GM18873 (cell line): ENCODE results near the gene BICDL1.
A peak's percentile ranks its signal among the peaks of the same experiment; 100 is the strongest.

Experiments used
- ATAC-seq: cut with Tn5 transposase; IDR thresholded peaks from one replicate; pipeline ENCODE4 v1.9.1; 2021; ENCODE audit warnings: mild to moderate bottlenecking, moderate library complexity, moderate number of reproducible peaks; ENCODE audit not compliant: unreplicated experiment, low FRiP score

Gene BICDL1

DNA sequence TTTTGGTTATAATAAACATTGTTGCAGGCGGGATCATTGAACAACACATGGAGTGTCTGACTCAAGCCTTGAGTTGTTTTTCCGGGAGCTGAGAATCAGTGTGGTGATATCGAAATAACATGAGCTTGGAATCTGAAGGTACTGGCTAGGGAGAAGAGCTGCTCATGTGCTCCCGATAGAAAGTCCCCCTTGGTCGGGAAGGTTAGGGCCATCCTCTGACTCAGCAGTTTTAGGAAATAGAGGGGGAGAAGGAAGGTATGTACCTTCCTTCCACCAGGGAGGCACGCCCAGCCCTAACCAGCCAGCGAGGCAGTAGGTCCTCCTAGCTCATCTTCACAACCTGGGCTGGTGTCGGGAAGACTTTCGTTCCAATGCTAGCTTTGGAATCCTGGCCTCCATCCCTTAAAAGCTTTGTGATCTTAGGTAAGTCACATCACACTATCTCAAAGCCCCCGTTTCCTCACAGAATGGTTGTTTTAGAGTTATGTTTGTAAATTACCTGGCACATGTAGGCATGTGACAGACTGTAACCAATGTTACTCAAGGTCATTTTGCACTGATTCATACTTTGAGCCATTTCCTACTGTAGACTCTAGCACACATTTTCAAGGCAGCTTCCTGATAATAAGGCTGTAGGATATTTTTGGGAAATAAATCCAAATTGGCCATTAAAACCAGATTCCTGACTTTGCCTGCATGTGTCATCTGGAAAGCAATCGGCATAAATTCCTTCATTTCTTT lies 129.5 kb downstream of the BICDL1 start:
- ATAC-seq: no peak

- ATAC-seq: peak; percentile 31
Observed at GRCh38 chr12:120119271-120119973, 130.4 kb downstream of the BICDL1 start.

DNA sequence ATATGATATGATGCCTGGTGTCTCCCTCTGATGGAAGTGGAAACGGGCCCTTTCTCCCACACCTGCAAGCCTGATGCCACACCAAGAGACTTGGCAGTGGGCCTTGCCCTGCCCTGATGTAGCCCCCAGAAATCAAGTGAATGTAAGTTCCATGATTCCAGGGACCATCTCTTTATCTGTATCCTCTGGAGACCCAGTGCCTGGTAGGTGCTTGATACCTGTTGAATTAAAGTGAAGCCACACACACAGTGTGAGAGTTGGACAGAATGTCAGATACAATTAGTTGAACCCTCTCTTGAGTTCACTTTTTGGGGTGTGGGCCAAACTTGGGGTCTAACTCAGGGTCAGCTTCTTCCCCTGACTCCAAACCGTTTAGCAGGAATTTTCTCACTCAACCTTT lies 132.3 kb downstream of the BICDL1 start:
- no peak for ATAC-seq

DNA sequence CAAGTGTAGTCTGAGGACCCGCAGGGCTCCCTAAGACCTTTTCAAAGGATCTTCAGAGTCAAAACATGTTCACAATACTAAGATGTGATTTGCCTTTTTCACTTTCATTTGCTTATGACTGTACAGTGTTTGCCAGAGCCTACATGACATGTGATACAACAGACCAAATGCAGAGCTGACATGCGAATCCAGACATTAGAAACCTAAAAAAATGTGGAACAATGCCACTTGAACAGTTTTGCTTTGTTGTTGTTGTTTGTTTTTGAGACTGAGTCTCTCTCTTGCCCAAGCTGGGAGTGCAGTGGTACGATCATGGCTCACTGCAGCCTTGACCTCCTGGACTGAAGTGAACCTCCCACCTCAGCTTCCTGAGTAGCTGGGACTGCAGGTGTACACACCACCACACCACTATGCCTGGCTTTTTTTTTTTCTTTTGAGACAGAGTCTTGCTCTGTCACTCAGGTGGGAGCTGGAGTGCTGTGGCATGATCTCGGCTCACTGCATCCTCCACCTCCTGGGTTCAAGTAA lies 132.8 kb downstream of the BICDL1 start:
- ATAC-seq: peak; percentile 40

DNA sequence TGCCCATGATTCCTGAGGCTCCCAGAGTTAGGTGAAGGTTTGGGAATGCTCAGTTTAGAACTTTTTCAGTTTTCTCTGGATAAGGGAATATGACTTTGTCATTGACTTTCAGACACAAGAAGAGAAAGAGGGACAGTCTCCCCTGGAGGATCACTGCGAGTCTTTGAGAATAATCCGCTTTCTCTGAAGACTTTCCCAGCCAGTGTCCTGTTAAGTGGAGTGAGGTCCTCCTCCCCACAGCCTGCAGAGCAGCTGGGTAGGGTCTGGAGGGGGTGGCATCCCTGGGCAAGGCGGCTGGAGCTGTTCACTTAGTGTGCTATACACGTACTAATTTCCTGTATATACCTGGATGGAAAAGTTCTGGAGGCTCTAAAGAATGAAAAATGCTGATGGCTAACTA lies 136.0 kb downstream of the BICDL1 start:
- no peak for ATAC-seq

DNA sequence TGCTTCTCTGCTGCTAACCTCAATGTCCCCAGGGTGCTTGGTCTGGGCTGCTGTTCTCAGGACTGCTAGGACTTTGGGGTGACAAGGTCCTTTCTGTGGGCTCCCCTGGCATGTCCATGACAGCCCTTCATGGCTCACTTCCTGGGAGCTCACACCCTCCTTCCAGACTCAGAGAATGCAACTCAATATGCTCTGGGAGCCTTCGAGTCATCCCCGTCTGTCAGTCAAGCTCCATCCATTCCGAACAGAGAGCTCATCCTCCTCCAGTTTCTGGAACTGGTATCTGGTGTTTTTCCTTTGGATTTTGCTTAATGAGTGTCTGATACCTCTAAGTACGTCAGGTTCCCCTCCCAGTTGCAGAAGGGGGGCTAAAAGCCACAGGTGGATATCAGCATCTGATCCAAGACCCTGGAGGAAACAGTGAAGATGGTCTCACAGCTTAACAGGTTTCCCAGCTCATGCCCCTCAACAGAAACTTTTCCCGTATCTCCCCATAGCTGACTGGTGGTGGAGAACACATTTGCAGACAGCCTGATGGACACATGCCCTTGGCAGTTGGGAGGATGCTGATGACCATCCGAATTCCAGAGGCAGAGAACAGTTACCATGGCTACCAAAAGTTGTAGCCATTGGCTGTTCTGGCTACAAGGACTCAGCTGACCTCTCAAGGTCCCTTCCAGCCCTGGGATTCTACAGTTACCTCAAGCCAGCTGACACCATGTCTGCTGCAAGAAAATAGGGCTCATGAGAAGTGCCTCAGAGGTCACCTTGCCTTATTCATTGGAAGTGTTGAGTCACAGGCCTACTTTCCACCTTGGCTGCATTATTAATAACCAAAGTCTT lies 137.0 kb downstream of the BICDL1 start:
- no peak for ATAC-seq

GRCh38 chr12:120126635-120127005 lies 137.6 kb downstream of the BICDL1 start:
- ATAC-seq: no peak

GRCh38 chr12:120130011-120130410 lies 141.0 kb downstream of the BICDL1 start:
- no peak for ATAC-seq

GRCh38 chr12:120131116-120131515 lies 142.1 kb downstream of the BICDL1 start:
- ATAC-seq: no peak

DNA sequence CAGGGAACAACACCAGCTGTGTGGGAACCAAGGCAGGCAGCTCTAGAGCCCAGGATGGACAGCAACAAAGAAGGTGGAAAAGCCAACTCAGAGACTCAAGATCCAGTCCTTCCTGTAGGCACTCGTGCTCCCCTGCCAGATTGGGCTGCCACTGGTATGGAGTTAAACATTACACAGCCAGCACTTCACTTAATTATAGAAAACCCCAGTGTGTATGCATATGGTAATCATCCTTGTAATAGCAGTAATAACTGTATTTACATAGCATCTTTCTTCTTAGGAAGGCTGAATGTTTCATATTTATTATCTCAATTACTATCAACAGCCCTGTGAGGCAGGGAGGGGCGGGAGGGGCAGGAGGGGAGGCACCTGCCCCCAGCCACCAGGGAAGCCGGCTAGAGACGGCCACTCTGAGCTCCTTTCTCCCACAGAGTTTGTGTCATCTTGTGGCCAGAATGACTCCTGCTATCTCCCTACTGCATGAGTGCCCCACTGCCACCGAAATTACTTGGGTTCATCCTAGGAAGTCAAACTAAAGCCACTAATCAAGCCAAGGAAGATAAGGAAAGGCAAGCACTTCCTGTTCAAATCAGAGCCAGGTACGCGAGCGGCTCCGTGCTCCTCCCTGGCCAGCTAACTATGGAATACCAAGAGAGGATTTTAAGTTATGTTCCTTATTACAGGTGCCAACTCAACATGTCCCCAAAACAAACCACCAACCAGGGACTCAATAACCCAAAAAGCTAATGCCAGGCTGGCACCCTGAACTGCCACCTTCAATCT lies 143.2 kb downstream of the BICDL1 start:
- no peak for ATAC-seq

GRCh38 chr12:120132863-120133385 lies 143.9 kb downstream of the BICDL1 start:
- ATAC-seq: peak; percentile 86

GRCh38 chr12:120134307-120134980 lies 145.4 kb downstream of the BICDL1 start:
- ATAC-seq: no peak

- no peak for ATAC-seq
Observed at GRCh38 chr12:120136093-120136770, 147.2 kb downstream of the BICDL1 start.

GRCh38 chr12:120137833-120138232 lies 148.8 kb downstream of the BICDL1 start:
- ATAC-seq: no peak

DNA sequence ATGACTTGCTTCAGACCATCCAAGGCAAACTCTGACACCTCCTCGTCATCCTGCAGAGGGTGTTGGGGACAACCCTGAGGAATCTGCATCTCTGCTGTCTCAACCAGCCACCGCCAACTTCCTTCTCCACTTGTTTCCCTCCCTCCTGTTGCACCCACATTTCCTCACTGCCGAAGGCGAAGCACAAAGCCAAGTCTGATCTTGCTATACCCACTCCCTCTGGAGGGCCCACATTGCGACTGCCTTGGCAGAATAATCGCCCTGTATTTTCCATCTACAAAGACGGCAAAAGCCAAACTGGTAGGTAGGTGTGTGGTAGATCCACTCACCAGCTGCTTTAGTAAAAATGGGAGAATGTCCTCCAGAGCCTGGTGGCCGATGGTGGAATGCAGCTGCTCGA lies 149.3 kb downstream of the BICDL1 start:
- no peak for ATAC-seq

DNA sequence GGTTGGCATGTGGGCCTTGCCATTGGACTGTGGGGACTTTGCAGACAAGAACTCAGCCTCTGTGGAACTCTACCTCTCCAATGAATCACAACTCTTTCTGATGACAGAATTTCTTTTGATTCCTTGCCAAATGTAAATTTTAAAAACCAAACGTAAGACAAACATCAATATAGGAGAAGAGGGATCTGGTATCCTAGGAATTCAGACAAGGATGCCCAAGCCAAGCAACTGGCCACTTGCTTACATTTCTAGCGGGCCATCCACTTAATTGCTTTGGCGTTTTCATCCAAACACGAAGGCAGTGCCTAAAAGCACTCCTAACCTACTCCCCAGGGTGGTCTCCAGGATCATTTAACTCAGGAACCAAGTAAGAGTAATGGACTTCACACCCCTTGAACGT lies 150.9 kb downstream of the BICDL1 start:
- no peak for ATAC-seq

DNA sequence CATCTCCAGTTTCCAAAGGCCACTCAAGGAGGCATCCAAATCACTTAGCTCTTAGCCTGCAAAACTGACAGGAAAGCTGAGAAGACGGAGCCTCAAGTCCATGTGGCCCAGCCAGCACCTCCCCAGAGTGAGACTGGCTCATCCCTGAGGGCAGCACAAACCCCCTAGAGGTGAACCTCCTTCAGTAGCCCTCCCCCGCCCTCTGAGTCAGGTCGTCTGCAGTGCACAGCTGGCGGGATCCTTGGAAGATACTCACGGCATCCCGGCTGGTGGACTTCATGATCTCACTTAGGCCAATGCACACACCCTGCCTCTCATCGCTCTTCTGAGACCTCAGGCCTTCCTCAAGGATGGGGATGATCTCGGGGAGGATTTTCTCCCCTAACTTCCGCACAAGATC lies 151.6 kb downstream of the BICDL1 start:
- ATAC-seq: no peak

DNA sequence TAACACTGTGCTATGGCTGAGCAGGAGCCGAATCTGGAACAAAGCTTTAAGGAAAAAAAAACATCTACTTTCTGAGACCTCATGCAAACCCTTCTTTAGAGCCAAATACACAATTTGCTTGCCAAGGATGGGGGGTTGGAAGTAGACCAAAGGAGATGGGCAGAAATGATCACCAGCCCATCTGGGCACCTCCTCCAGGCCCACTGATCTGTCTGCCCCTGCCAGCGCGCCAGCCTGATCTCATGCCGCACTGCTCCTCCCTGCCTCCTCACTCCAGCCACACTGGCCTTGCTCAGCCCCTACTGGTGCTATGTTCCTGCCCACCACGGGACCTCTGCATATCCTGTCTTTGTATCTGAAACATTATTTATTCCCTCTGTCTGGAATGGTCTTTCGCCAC lies 152.3 kb downstream of the BICDL1 start:
- no peak for ATAC-seq
